G401 (cell line): ENCODE measurements around the gene CARD14. TPM values are rescaled to one million over a fixed set of nuclear protein-coding genes. Genes with fewer than 3 reads are reported as not detected.

Experiments used
- DNase-seq: peaks from one replicate; pipeline ENCODE4 v3.0.0-alpha.2; 2015; ENCODE audit warnings: low spot score
- in situ Hi-C: cut with HindIII; loops from 2 replicates; pipeline ENCODE4 v1.10.0; 2016; ENCODE audit warnings: low sequenced_read_pairs, mixed read lengths
- total RNA-seq: library from RNA; depleted of rRNA; stranded (reverse); fragments of >200 nt; shearing (Covaris generic); gene quantifications from 2 replicates; pipeline ENCODE4 v1.2.3, GENCODE V29; 2014

CARD14 gene
- total RNA-seq, 1 experiment from 2014 or later = 0.44 TPM

GRCh38 chr17:80202197-80202596 is 32.4 kb downstream of the CARD14 start:
- in situ Hi-C loops = no loop called here
- DNase-seq = no peak

GRCh38 chr17:80203471-80203963 is 33.7 kb downstream of the CARD14 start:
- in situ Hi-C loops = no loop called here
- no peak for DNase-seq

GRCh38 chr17:80204626-80205468 is 35.0 kb downstream of the CARD14 start:
- in situ Hi-C loops = no loop called here
- DNase-seq = no peak

DNA sequence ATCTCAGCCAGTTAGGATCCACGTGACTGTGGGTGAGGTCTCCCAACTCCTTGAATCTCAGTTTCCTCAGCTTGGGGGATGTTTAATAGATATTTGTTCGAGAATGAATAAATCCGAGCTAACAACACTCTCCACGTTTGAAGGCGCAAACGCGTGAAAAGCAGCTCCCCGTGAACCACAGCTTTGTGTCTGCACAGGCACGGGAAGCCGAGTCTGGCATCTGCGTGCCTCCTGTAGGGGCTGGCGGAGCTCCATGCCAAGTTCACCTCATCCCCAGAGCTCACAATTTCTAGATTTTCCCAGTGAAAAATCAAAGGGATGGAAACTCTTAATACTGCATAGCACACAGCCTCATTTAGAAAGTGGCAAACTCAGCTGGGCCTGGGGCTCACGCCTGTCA is 36.0 kb downstream of the CARD14 start:
- in situ Hi-C loops = no loop called here
- no peak for DNase-seq

DNA sequence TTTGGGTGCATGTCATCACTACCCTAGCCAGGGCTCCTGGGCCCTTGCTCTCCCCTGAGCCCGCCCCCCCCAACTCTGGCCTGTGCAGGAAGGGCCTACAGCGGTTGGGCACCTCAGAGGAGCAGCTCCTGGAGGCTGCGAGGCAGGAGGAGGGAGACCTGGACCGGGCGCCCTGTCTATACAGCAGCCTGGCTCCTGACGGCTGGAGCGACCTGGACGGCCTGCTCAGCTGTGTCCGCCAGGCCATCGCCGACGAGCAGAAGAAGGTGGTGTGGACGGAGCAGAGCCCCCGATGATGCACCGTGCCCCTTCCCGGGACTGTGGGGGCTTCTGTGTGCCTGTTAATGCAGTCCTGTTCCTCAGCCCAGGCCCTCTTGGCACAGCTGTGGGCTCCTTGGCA is 38.2 kb downstream of the CARD14 start:
- in situ Hi-C loops = no loop called here
- DNase-seq = no peak

- in situ Hi-C loops = no loop called here
- no peak for DNase-seq
Measured at GRCh38 chr17:80209765-80210164, 39.9 kb downstream of the CARD14 start.

- in situ Hi-C loops = no loop called here
- DNase-seq = no peak
Measured at GRCh38 chr17:80210348-80211108, 40.7 kb downstream of the CARD14 start.

GRCh38 chr17:80212109-80212508 is 42.3 kb downstream of the CARD14 start:
- DNase-seq = no peak
- in situ Hi-C loops = no loop called here

DNA sequence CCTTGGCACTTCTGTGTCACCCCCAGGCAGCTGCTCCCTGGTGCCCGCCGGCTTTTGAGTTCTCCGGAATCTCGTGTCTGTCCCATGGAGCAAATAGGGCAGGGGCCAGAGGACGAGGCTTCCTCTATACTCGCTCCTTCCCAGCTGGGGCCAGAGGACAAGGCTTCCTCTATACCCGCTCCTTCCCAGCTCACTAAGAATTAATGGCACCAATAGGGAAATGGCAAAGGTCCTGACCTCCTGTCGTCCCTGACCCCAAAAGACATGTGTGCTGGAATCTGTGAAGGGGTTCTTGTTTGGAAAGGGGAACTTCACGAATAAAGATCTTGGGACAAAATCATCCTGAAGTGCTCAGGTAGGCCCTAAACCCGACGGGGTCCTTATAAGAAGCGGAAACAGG is 42.7 kb downstream of the CARD14 start:
- in situ Hi-C loops = no loop called here

GRCh38 chr17:80212962-80213642 is 43.3 kb downstream of the CARD14 start:
- in situ Hi-C loops = no loop called here
- no peak for DNase-seq

More for the DNA sequence above, 42.7 kb downstream of the CARD14 start:
- DNase-seq = no peak

GRCh38 chr17:80213643-80213975 is 43.8 kb downstream of the CARD14 start:
- in situ Hi-C loops = no loop called here
- DNase-seq = no peak

DNA sequence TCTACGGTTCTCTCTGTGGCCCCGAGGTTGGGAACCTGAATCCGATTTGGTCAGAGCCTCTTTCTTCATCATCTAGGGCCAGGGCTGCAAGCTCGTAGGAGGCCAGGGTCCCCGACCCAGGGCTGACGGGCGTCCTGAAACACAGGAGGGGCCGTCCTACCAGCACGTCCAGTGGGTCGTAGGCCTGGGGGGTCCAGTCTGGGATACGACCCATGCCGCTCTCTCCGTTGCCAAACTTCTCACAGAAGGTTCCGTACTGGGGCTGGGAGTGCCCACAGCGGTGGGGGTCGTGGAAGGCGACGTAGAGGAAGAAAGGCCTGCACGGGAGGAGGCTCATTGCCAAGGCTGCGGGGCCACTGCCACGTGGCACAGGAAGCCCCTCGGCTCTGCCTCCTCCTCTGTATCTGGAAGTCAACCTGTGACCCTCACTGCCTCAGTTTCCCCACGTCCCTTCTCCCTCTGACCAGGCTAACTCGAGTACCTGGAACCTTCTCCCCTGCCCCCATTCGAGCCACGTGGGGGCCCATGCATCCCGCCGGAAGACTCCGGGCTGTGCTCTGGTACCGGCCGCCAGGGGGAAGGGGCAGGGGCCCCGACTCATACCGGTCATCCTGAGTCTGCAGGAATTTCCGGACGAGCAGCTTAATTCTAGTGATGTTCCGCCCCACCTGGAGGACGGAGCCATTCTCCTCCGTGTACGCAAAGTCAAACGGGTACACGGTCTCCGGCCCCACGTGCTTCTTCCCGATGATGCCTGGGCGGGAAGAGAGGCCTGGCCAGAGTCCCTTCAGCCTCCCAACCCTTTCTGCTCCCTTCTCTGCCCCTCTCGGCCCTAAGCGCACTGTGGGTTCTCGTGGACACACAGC is 44.4 kb downstream of the CARD14 start:
- in situ Hi-C loops = no loop called here
- DNase-seq = no peak

DNA sequence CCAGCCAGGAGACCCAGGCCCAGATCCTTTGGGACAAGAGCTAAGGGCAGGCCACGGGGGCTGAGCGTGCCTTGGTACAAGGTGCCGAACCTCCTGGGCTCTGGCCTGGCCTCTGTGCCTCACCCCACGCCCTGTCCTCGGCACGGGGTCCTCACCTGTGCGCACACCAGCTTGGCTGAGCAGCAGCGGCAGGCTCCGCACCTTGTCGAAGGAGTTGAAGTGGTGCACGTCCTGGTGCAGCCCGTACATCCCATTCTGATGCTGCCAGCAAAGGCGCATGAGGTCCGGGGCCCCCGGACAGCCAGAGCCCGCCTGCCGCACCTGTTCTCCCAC is 45.0 kb downstream of the CARD14 start:
- in situ Hi-C loops = no loop called here
- DNase-seq = no peak

DNA sequence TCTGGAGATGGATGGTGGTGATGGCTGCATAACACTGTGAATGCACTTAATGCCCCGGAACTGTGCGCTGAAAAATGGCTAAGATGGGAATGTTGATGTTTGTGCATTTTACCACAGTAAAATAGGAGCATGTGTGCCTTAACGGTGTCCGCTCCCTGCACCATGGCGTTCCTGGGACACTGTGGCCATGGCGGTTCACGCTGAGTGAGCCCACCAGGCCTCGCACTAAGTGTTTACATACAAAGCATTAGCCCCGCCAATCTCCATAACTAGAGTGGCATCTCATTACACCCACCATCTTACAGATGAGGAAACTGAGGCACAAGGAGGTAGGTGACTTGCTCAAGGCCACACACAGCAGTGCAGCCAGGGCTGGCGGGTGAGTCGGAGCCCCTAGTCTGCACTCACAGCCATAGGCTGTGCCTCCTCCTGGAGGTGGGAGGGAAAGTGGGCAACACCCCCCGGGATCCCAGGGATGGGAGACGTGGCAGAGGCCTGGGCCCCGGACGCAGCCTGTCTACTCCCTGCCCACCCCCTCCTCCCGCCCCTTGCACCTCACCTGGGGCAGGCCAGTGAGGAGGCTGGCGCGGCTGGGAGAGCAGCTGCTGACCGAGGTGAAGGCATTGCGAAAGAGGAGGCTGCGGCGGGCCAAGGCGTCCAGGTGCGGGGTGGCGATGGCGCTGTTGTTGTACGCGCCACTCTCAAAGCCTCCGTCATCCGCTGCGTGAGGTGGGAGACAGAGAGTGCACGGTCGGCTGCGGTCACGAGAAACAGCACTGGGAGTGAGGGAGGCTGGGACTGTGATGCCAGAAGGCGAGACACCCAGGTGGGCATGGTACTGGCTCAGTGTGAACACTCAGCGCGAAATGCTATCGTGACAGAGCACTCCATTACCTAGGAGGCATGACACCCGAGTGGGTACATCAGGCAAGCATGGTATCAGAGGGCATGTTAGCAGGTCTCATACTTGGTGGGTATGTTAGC is 46.9 kb downstream of the CARD14 start:
- in situ Hi-C loops = no loop called here
- no peak for DNase-seq

GRCh38 chr17:80217703-80218362 is 48.0 kb downstream of the CARD14 start:
- in situ Hi-C loops = no loop called here
- DNase-seq = no peak

- no peak for DNase-seq
- in situ Hi-C loops = no loop called here
Measured at GRCh38 chr17:80218391-80218790, 48.6 kb downstream of the CARD14 start.

DNA sequence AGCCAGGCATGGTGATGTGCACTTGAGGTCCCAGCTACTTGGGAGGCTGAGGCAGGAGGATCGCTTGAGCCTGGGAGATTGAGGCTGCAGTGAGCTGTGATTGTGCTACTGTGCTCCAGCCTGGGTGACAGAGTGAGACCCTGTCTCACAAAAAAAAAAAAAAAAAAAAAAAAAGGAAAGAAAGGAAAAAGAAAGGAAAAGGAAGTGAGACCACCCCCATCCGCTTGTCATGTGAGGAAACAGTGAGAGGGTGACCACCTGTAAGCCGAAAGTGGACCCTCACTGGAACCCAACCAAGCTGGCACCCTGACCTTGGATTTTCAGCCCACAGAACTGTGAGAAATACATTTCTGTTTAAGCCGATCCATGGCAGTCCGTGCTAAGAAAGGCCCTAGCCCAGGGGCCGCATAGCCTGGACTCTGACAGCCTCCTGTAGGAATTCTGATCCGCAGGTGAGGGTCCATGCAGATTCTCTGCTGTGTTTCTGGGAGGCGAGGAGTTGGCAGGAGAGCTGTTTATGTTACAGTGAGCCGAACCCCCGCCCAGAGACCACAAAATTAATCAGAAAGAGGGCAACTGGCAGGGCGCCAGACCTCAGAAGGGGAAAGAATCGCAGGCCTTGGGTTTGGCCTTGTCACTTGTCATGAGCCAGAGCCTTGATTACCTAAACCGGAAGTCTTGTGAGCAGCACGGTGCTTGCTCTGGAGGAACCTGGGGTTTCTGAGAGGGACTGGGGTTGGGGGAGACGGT is 49.4 kb downstream of the CARD14 start:
- in situ Hi-C loops = no loop called here
- DNase-seq = no peak
